NCI-H1436 treated with DMSO at 0.1 percent for 48 hours (cell line): Measurements from ENCODE around the gene AZU1.
"Not testable (repeated sequence)": the region's sequence is repeated elsewhere in the genome, so short reads cannot be mapped to it uniquely, and the experiment has no call there.

ENCODE experiments used
- DNase-seq: peaks from one replicate; lab custom pipeline; 2025; lab: John Stamatoyannopoulos, UW

Gene AZU1

DNA sequence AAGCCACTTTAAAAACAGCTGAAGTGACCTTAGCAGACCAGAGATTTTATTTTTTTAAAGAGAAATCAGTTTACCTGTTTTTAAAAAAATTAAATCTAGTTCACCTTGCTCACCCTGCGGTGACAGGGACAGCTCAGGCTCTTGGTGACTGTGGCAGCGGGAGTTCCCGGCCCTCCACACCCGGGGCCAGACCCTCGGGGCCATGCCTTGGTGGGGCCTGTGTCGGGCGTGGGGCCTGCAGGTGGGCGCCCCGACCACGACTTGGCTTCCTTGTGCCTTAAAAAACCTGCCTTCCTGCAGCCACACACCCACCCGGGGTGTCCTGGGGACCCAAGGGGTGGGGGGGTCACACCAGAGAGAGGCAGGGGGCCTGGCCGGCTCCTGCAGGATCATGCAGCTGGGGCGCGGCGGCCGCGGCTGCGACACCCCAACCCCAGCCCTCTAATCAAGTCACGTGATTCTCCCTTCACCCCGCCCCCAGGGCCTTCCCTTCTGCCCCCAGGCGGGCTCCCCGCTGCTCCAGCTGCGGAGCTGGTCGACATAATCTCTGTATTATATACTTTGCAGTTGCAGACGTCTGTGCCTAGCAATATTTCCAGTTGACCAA, 16.7 kb upstream of the AZU1 start:
- no peak for DNase-seq

- no peak for DNase-seq
Measured at GRCh38 chr19:811506-812048, 16.1 kb upstream of the AZU1 start.

GRCh38 chr19:812049-812746, 15.4 kb upstream of the AZU1 start:
- DNase-seq, result no peak

DNA sequence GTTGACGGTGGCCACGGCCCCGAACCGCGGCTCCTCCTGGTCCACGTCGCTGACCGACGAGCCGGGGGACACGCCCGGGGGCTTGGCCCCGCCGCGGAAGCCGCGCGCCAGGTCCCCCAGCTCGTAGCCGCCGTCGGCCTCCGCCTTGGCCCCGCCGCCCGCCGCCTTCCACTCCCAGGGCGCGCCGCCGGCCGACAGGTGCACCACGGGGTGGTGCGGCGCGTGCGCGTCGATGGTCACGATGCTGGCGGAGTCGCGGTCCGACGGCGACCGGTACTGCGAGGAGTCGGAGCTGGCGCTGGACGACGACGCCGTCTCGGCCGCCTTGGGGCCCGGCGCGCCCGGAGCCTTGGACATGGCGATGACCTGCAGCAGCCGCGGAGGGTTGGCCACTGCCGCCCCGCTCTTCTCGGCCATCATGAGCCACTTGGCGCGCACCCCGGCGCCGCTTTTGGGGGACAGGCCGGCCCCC, 14.9 kb upstream of the AZU1 start:
- DNase-seq, result no peak

DNA sequence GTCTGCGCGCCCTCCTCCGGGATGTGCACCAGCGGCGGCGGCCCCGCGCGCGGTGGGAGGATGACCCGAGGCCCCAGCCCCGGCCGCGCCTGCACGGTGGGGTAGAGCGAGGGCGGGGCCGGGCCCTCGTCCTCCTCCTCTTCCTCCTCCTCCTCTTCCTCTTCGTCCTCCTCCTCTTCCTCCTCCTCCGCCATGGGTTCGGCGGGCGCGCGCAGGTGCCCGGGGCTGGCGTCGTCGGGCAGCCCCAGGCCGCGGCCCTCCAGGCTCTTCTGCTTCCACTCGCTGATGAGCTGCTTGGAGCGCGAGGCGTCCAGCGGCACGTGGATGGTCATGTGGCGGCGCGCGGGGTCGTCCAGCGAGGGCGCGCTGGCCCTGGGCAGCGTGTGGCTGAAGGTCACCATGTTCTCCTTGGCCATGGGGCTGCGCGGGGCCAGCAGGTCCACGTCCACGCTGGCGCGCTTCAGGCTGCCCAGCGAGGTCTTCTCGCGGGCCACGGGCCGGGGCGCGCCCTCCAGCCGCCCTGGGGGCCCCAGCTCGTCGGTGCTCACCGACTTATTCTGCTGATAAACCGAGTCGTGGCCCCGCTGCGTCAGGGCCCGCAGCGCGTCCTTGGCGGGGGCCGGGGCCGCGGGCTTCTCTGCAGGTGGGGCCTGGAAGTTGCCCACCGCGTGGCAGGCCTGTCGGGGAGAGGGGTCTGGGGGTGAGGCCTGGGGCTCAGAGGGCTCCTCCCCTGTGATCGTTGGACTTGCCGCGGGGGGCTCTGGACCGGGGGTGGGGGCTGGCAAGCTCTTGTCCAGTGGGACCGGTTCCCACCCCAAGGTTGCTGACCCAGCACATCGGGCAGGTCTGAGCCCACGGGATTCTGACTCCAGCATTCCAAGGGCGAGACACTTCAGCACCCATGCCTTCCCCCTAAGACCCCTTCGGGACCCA, 14.2 kb upstream of the AZU1 start:
- no peak for DNase-seq

DNA sequence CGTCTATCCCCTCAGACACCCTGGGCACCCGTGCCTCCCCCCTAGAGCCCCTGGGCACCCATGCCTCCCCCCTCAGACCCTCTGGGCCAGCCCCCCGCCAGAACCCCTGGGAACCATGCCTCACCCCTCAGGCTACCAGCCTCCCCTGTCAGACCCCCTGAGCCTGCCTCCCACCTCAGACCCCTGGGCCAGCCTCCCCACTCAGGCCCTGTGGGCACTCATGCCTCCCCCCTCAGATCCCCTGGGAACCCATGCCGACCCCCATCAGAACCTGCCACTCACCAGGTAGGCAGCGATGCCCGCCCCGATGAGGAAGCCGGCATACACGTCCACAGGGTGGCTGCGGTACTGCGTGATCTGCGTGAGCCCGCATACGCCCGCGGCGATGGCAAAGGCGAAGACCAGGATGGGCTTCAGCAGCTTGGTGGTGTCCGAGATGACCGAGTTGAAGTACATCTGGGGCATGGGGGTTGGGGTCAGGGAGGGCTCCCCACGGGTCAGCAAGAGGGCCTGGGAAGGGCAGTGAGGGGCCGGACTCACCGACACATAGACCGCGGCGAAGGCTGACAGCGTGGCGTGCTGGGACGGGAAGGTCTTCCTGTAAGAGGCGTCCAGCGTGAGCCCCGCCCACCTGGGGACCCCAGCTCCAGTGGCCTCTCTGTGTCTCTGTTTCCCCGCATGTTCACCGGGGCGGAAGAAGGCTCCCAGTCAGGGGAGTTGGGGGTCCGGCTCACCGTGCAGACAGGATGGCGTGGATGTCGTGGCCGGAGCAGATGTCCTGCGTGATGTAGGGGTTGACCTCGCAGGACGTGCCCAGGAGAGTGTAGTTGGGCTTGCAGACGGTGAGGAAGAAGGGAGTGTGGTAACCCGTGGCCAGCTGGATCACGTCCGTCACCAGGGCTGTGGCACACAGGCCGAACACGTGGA, 13.2 kb upstream of the AZU1 start:
- DNase-seq, result no peak

DNA sequence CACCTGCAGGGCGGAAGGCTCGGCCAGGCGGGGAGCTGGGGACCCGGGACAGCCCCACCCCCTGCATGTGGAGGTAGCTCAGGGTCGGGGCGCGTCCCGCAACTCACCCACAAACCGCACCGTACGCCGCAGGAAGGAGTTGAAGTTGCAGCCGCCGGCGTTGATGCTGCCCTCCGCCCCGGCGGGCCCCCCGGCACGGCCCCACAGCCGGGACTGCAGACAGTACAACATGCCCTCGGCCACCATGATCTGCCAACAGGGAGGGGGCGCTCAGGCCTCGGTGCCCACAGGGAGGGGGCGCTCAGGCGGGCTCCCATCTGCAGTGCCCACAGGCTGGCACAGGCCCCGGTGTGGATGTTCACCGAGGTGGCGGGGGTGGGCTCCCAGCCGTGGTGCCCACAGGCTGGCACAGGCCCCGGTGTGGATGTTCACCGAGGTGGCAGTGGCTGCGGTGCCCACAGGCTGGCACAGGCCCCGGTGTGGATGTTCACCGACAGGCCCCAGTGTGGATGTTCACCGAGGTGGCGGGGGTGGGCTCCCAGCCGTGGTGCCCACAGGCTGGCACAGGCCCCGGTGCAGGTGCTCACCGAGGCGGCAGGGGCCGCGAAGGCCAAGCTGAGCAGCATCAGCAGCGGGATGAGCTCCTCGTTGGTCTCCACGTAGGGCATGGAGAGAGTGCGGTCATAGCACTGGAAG, 12.4 kb upstream of the AZU1 start:
- DNase-seq, result no peak

DNA sequence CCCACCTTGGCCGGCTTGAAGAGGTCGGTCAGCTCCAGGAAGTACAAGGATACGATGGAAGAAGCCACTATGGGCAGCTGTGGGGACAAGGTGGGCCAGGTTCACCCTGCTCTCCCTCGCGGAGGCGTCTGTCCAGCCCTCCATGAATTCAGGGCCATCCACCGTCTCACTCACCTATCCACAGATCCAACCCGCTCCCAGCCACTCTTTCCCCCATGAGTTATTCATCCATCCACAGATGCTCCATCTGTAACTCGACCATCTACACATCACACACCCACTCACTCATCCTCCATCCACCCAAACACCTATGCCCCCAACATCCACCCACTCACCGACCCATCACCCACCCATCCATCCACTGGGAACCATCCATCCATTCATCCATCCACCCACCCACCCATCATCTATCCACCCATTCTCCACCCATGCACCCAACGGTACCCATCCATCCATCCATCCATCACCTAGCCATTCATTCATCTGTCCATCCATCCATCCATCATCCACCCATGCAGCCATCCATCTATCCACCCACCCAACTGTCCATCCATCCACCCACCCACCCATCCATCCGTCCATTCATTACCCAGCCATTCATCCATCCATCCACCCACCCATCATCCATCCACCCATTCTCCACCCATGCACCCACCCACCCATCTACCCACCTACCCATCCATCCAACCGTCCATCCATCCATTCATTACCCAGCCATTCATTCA, 11.7 kb upstream of the AZU1 start:
- DNase-seq, result no peak

GRCh38 chr19:816500-816857, 11.2 kb upstream of the AZU1 start:
- no peak for DNase-seq

GRCh38 chr19:820212-820611, 7.4 kb upstream of the AZU1 start:
- not testable (repeated sequence) for DNase-seq

DNA sequence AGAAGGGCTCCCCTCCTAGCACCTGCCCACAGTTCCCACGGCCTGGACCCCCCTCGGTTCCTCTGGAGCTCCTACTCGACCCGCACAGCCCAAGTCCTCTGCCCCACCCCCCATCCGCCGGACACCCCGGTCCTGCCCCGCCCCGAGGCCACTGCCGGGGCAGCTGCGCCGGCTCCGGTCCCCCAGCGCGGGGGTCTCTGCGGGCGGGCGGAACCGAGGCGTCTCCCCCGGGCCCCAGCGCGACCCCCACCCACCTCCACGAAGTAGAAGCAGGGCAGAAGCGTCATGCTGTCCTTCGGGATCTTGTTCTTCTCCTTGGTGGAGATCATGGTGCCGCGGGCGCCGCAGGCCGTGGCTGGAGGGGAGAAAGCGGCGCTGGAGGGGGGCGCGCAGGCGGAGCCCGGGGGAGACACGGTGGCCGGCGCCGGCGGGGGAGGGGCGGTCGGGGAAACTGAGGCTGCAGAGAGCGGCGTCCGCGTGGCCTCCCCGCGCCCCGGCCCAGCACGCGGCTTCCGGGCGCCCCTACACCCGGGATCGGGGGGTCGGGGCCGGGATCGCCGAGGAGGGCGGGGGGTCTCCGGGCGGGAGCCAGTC, 6.3 kb upstream of the AZU1 start:
- no peak for DNase-seq

- no peak for DNase-seq
Measured at GRCh38 chr19:821825-822503, 5.7 kb upstream of the AZU1 start, which contains the start of gene PLPPR3. TSS of gene PLPPR3 (minus strand) at chr19:821955. CDS start at chr19:821559, 396 bp downstream.

GRCh38 chr19:823565-824121, 4.0 kb upstream of the AZU1 start:
- no peak for DNase-seq

GRCh38 chr19:824885-825284, 2.8 kb upstream of the AZU1 start:
- no peak for DNase-seq

DNA sequence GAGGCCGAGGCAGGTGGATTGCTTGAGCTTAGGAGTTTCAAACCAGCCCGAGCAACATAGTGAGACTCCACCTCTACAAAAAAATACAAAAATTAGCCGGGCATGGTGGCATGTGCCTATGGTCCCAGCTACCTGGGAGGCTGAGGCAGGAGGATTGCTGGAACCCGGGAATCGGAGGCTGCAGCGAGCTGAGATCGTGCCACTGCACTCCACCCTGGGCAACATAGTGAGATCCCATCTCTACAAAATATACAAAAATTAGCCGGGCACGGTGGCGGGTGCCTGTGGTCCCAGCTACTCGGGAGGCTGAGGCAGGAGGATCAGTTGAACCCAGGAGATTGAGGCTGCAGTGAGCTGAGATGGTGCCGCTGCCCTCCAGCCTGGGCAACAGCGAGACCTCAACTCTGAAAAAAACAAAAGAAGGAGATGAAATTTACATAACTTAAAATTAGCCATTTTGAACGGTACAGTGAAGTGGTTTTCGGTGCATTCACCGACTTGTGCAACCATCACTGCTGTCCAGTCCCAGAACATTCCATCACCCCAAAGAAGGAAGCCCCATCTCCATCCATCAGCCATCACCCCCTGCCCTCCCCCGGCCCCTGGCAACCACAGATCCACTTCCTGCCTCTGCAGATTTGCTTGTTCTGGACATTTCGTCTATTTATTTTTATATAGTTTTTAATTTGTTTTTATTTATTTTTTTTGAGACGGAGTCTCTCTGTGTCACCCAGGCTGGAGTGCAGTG, 1.6 kb upstream of the AZU1 start:
- no peak for DNase-seq

DNA sequence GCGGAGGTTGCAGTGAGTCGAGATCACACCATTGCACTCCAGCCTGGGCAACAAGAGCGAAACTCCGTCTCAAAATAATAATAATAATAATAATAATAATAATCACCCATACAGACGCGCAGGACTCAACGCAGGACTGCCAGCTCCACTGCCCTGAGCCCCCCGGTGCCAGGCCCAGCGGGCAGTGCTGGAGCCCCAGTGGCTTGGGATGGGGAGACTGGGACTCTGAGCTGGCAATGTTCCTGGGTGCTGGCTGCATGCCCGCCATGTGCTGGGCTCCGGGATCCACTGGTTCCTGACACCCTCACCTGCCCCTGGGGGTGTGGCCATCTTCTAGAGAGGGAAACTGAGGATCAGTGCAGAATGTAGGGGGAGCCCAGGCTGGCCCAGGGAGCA, 325 bp upstream of the AZU1 start:
- DNase-seq, result no peak

GRCh38 chr19:829129-829758, 1.6 kb downstream of the AZU1 start:
- DNase-seq, result no peak
